ENCODE data around the gene KIAA0930.
"Not testable (repeated sequence)": the region's sequence is repeated elsewhere in the genome, so short reads cannot be mapped to it uniquely, and the experiment has no call there.

KIAA0930 gene

GRCh38 chr22:45200860-45201511 lies 39.7 kb downstream of the KIAA0930 start:
- DNase-seq (ENCODE audit: low spot score) = no peak

- no peak for DNase-seq (ENCODE audit: low spot score)
Measured at GRCh38 chr22:45200230-45200629, 40.5 kb downstream of the KIAA0930 start.

DNA sequence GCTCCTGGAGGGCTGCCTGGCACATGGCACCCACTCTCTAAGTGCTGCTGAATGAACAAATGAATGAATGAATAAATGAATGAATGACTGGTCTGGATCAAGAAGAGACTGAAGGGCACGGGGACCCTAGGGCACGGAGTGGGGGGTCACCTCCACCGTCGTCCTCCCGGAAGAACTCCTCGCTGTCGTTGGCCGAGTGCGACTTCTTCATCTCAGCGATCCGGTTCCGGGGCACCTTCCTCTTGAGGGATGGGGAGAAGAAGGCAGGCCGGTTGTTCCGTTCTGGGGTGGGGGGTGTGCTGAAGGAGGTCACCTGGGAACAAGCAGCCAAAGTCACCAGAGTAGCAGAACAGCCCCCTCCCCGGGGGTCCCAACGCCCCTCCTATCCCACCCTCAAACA lies 41.0 kb downstream of the KIAA0930 start:
- DNase-seq (ENCODE audit: low spot score) = no peak

GRCh38 chr22:45198463-45198795 lies 42.3 kb downstream of the KIAA0930 start:
- DNase-seq (ENCODE audit: low spot score) = no peak

GRCh38 chr22:45197606-45198462 lies 42.9 kb downstream of the KIAA0930 start:
- DNase-seq (ENCODE audit: low spot score) = no peak

- DNase-seq (ENCODE audit: low spot score) = no peak
Measured at GRCh38 chr22:45196926-45197605, 43.6 kb downstream of the KIAA0930 start.

DNA sequence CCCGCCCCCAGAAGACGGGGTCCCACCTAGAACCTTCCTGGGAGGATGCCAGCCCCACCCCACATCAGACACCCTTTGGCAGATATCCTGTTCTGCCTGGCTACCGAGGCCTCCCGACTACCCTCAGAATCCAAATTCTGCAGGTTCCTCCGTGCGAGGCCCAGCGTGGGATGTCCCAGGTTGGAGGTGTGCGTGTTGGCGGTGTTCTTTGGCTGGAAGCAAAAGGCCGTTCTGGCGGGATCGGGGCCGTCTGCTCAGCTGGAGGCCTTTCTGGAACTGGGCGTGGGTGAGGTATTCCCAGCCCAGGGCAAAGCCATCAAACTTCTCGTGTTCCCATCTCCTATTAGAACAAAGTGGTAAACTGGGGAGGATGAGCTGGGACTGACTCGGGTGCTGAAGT lies 44.4 kb downstream of the KIAA0930 start:
- DNase-seq (ENCODE audit: low spot score) = no peak

DNA sequence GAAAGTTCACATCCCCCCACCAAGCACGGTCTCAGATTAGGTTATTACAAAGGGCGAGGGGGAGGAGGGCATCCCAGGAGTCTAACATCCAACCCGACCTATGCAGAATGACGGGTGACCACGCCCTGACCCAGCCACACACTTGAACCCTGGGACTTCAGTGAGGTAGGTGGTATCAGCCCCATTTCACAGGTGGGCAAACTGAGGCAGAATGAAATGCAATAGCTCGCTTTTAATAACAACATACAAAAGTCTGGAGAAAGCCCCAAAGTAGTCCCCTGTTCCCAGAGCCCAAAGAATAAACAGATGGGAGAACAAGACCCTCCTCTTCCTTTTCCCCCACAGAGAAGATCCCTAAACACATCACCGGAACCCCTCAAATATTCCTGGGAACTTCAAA lies 45.1 kb downstream of the KIAA0930 start:
- DNase-seq (ENCODE audit: low spot score) = no peak

GRCh38 chr22:45194686-45195085 lies 46.0 kb downstream of the KIAA0930 start:
- DNase-seq (ENCODE audit: low spot score) = no peak

DNA sequence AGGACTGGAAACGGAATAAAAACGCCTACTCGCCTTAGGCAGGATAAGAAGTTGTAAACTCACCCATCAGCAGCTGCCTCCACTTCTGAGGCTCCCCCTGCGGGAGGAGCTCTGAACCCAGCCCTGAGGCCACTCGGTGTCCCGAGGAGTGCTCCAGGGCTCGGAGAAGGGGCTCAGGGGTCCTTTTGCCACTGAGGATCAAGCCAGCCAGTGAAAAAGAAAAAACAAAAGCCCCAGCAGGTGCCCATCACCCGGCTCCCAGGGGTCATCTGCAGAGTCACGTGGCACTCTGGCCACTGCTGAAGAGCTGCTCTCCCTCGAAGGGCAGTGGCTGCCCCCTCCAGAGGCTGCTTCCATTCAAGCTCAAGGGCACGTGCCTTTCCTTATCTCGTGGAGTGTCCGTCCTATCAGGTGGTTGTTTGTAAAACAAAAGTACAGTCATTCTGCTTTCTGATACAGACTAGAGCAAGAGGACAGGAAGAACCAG lies 48.0 kb downstream of the KIAA0930 start:
- no peak for DNase-seq (ENCODE audit: low spot score)

- DNase-seq (ENCODE audit: low spot score) = not testable (repeated sequence)
Measured at GRCh38 chr22:45191746-45192145, 48.9 kb downstream of the KIAA0930 start.

GRCh38 chr22:45190202-45190872 lies 50.4 kb downstream of the KIAA0930 start:
- DNase-seq (ENCODE audit: low spot score) = no peak

DNA sequence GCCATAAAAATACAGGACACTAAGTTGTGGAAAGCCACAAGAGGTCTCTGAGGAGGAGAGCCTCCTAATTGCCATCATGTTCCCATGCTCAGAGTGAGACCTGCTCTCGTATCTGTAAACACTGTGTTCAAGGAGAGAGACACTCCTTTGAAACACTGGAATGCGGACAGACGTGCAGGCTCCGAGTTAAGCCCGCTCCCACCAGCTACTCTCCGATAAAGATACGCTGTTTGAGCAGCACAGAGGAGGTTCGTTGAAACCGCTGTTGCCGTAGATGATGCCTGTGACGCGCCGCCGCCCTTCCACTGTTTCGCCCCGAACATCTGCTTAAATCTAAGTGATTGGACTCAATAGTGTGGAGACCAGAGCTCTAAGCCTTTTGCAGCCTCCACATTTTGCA lies 51.9 kb downstream of the KIAA0930 start:
- DNase-seq (ENCODE audit: low spot score) = no peak

- no peak for DNase-seq (ENCODE audit: low spot score)
Measured at GRCh38 chr22:45187891-45188290, 52.8 kb downstream of the KIAA0930 start.

- no peak for DNase-seq (ENCODE audit: low spot score)
Measured at GRCh38 chr22:45185718-45186514, 54.8 kb downstream of the KIAA0930 start.

DNA sequence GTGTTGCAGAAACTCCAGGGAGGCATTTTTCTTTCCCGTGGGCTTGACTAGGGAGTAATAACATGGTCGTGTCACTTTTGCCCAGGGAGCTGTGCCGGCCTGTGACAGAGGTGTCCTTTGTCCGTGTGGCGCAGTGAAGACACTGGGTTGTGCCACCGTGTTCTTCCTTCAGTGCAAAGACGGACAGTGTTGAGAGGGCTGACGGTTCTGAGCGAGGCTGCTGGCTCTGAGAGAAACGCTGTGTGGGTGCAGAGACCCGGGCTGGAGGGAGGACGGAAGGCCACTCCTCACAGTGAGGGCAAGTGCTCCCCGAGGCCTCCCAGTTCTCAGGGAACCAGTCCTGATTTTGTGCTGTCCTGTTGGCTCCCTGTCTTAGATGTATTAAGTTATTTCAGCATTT lies 56.7 kb downstream of the KIAA0930 start:
- no peak for DNase-seq (ENCODE audit: low spot score)

GRCh38 chr22:45181766-45182165 lies 58.9 kb downstream of the KIAA0930 start:
- no peak for DNase-seq (ENCODE audit: low spot score)

- no peak for DNase-seq (ENCODE audit: low spot score)
Measured at GRCh38 chr22:45181240-45181639, 59.5 kb downstream of the KIAA0930 start.

DNA sequence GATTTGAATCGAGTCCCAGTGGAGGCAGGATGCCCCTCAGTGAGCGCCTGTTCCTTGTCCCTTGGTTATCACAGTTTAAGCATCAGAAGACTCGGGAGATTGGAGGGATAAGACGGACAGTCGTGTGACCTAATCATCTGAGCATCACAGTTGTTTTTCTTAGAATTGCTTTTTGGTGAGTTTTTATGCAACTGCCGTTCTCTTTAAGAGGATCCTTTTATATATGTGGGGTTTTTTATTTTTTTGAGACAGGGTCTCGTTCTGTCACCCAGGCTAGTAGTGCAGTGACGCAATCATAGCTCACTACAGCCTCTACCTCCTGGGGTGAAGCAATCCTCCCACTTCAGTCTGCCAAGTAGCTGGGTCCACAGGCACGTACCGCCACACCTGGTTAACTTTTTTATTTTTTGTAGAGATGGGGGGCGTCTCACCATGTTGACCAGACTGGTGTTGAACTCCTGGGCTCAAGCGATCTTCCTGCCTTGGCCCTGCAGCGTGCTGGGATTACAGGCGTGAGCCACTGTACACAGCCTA lies 60.5 kb downstream of the KIAA0930 start:
- DNase-seq (ENCODE audit: low spot score) = no peak

DNA sequence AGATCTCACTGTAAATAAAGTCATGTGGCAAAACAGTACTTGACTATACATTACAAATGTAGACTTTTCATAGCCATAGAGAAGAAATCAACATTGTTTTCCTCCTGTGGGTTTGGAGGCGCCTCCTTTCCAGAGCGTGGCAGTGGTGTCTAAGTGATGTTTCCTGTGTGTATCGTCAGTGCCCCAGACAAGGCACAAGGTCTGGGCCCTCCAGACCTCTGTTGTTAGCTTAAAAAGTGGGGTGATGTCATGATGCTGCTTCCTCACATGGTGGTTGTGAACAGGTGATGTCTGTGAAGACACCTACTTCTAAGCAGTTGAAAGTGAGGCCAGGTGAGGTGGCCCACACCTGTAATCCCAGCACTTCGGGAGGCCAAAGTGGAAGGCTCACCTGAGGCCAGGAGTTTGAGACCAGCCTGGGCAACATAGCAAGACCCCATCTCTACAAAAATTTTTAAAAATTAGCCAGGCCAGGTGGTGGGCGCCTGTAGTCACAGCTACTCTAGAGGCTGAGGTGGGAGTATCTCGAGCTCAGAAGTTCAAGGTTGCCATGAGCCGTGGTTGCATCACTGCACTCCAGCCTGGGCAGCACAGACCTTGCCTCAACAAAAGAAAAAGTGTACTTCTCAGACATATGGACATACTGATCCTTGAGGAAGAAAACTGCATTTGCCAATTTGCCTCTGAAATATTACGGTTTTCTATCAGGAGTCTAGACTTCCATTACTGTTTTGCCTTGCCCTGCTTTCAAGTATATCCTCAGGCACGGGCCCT lies 61.2 kb downstream of the KIAA0930 start:
- DNase-seq (ENCODE audit: low spot score) = no peak
